ENCODE data around the gene DLG4.
A peak's percentile ranks its signal among the peaks of the same experiment; 100 is the strongest.

Gene DLG4

DNA sequence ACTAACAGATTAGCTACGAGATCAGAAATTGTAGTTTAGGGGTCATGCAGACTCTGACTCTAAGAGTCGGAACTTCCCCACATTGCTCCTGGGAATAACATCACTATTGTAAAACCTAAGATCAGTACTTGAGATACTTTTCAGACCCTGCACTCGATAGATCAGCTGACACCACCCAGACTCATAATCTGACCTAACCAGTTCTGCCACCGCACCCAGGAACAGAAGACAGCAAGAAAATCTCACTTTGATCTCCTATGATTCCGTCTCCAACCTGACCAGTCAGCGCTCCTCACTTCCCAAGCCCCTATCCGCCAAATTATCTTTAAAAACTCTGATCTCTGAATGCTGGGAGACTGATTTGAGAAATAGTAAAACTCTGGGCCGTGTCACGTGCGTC is 77.8 kb downstream of the DLG4 start:
- DNase-seq: no peak

DNA sequence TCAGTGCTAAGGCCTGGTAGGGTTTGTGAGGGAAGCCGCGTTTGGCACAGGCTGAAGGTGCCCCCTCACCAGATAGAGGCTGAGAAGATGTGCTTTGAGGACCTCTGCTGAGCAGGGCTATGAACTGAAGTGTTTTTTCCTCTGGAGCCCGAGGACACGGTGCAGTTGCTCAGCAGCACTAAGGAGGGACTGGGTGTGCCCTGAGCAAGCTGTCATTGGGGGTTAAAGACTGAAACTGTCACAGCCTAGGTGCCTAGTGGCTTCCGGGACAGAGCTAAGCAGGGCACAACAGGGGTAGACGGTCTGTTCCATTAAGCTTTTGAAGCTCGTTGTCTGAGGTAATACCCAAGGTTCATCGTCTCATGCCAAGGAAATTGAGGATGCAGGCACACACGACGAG is 80.2 kb downstream of the DLG4 start:
- no peak for DNase-seq

GRCh38 chr17:7138800-7139381 is 80.7 kb downstream of the DLG4 start:
- DNase-seq: no peak

- peak; percentile 15 for DNase-seq
These were observed 82.3 kb downstream of the DLG4 start for GRCh38 chr17:7137171-7137943.

Data from RPMI8226 (cell line).